ENCODE measurements around the gene IL15RA. TPM values are rescaled to one million over a fixed set of nuclear protein-coding genes. Genes with fewer than 3 reads are reported as not detected.

Gene IL15RA
- total and polyA plus RNA-seq, 10 of the 15 experiments (the other 5 are each of a cell fraction or from before 2014, with no cell fraction given), result 2.0 to 14.8 (median 12.1) TPM

DNA sequence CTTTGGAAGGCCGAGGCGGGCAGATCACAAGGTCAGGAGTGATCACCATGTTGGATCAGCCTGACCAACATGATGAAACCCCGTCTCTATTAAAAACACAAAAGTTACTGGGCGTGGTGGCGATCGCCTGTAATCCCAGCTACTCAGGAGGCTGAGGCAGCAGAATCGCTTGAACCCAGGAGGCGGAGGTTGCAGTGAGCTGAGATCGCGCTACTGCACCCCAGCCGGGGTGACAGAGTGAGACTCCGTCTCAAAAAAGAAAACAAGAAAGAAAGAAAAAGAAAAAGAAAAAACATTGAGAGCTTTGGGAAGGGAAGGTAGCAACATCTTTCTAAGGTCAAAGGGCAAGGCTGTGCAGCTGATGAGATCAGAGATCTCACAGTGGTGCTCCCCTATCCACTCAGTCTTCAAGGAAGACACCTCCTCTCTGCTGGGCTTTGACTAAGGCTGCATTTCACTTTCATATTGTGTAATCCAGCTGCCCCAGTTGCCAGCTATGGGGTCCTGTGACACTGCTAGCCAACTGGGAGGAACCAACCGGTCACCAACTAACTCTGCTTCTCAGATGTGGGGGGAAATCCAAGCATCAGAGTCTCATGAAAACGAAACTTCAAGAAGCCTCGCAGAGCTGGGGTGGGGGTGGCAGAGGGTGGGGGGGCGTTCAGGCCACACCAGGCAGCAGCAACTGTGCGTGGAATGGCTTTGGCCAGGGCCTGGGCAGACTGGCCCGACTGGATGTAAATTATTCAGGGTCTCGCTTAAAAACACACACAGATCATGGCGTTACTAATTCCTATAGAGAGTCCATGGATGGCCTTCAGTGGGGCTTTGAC, 1.5 kb downstream of the IL15RA start (continued):
- TF ChIP-seq NR2C1 (IDR thresholded peaks at IDR 0.05) (peak; percentile 91), TBL1XR1 (IDR thresholded peaks at IDR 0.05; ENCODE audit: low read depth, low read length) (no peak), STAT1 (conservative IDR thresholded peaks at IDR 0.05) (no peak), POLR2AphosphoS5 (IDR thresholded peaks at IDR 0.05; ENCODE audit: low read length) (no peak; the same call in none of the 2 replicates), RELA (IDR thresholded peaks at IDR 0.05; ENCODE audit: borderline replicate concordance, partially characterized antibody) (no peak), JUND (IDR thresholded peaks at IDR 0.05; ENCODE audit: low read depth, low read length) (no peak; the same call in 1 of the 2 replicates), NRF1 (conservative IDR thresholded peaks at IDR 0.05; ENCODE audit: low read depth, low read length) (no peak), TAF1 (IDR thresholded peaks at IDR 0.05; ENCODE audit: borderline replicate concordance, low read depth, low read length) (peak; percentile 55; the same call in 1 of the 2 replicates), NBN (IDR thresholded peaks at IDR 0.05) (peak; percentile 87), SREBF2 (IDR thresholded peaks at IDR 0.05; ENCODE audit: low read length) (no peak), POLR2AphosphoS2 (IDR thresholded peaks at IDR 0.05; ENCODE audit: low read depth, low read length) (no peak), CHD1 (IDR thresholded peaks at IDR 0.05; ENCODE audit: low read depth, low read length) (no peak), SMC3 (IDR thresholded peaks at IDR 0.05; ENCODE audit: borderline replicate concordance, low read length) (no peak), NFXL1 (IDR thresholded peaks at IDR 0.05; ENCODE audit: borderline replicate concordance) (peak; percentile 62; the same call in 1 of the 2 replicates), IKZF2 (IDR thresholded peaks at IDR 0.05) (peak; percentile 15 to 56; a peak in 2 of 4 replicates), HCFC1 (IDR thresholded peaks at IDR 0.05; ENCODE audit: low read length) (no peak)
- TF ChIP-seq, protein P1, sequence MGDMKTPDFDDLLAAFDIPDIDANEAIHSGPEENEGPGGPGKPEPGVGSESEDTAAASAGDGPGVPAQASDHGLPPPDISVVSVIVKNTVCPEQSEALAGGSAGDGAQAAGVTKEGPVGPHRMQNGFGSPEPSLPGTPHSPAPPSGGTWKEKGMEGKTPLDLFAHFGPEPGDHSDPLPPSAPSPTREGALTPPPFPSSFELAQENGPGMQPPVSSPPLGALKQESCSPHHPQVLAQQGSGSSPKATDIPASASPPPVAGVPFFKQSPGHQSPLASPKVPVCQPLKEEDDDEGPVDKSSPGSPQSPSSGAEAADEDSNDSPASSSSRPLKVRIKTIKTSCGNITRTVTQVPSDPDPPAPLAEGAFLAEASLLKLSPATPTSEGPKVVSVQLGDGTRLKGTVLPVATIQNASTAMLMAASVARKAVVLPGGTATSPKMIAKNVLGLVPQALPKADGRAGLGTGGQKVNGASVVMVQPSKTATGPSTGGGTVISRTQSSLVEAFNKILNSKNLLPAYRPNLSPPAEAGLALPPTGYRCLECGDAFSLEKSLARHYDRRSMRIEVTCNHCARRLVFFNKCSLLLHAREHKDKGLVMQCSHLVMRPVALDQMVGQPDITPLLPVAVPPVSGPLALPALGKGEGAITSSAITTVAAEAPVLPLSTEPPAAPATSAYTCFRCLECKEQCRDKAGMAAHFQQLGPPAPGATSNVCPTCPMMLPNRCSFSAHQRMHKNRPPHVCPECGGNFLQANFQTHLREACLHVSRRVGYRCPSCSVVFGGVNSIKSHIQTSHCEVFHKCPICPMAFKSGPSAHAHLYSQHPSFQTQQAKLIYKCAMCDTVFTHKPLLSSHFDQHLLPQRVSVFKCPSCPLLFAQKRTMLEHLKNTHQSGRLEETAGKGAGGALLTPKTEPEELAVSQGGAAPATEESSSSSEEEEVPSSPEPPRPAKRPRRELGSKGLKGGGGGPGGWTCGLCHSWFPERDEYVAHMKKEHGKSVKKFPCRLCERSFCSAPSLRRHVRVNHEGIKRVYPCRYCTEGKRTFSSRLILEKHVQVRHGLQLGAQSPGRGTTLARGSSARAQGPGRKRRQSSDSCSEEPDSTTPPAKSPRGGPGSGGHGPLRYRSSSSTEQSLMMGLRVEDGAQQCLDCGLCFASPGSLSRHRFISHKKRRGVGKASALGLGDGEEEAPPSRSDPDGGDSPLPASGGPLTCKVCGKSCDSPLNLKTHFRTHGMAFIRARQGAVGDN (IDR thresholded peaks at IDR 0.05), result peak; percentile 70
- TF ChIP-seq, protein P2, sequence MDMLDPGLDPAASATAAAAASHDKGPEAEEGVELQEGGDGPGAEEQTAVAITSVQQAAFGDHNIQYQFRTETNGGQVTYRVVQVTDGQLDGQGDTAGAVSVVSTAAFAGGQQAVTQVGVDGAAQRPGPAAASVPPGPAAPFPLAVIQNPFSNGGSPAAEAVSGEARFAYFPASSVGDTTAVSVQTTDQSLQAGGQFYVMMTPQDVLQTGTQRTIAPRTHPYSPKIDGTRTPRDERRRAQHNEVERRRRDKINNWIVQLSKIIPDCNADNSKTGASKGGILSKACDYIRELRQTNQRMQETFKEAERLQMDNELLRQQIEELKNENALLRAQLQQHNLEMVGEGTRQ (IDR thresholded peaks at IDR 0.05; ENCODE audit: borderline replicate concordance, low read depth, low read length), result no peak
- TF ChIP-seq, protein P3, sequence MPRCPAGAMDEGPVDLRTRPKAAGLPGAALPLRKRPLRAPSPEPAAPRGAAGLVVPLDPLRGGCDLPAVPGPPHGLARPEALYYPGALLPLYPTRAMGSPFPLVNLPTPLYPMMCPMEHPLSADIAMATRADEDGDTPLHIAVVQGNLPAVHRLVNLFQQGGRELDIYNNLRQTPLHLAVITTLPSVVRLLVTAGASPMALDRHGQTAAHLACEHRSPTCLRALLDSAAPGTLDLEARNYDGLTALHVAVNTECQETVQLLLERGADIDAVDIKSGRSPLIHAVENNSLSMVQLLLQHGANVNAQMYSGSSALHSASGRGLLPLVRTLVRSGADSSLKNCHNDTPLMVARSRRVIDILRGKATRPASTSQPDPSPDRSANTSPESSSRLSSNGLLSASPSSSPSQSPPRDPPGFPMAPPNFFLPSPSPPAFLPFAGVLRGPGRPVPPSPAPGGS (IDR thresholded peaks at IDR 0.05; ENCODE audit: borderline replicate concordance, insufficient read depth, low read depth, low read length, poor library complexity, severe bottlenecking), result peak; percentile 64
- TF ChIP-seq, protein P4, sequence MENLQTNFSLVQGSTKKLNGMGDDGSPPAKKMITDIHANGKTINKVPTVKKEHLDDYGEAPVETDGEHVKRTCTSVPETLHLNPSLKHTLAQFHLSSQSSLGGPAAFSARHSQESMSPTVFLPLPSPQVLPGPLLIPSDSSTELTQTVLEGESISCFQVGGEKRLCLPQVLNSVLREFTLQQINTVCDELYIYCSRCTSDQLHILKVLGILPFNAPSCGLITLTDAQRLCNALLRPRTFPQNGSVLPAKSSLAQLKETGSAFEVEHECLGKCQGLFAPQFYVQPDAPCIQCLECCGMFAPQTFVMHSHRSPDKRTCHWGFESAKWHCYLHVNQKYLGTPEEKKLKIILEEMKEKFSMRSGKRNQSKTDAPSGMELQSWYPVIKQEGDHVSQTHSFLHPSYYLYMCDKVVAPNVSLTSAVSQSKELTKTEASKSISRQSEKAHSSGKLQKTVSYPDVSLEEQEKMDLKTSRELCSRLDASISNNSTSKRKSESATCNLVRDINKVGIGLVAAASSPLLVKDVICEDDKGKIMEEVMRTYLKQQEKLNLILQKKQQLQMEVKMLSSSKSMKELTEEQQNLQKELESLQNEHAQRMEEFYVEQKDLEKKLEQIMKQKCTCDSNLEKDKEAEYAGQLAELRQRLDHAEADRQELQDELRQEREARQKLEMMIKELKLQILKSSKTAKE (IDR thresholded peaks at IDR 0.05; ENCODE audit: low read depth, poor library complexity, severe bottlenecking), result peak; percentile 62

All from GM12878 (cell line).